ENCODE results near the gene ZBED2.
"Not testable (repeated sequence)": the region's sequence is repeated elsewhere in the genome, so short reads cannot be mapped to it uniquely, and the experiment has no call there.

The ZBED2 gene

GRCh38 chr3:111570404-111571030 is 24.6 kb downstream of the ZBED2 start:
- DNase-seq = no peak

GRCh38 chr3:111568911-111569310 is 26.2 kb downstream of the ZBED2 start:
- DNase-seq = no peak

GRCh38 chr3:111568355-111568754 is 26.8 kb downstream of the ZBED2 start:
- DNase-seq = no peak

- DNase-seq = no peak
These were observed 28.3 kb downstream of the ZBED2 start for GRCh38 chr3:111566844-111567243.

- not testable (repeated sequence) for DNase-seq
These were observed 33.2 kb downstream of the ZBED2 start for GRCh38 chr3:111561902-111562301.

- DNase-seq = no peak
These were observed 46.4 kb downstream of the ZBED2 start for GRCh38 chr3:111548756-111549155.

- no peak for DNase-seq
These were observed 47.1 kb downstream of the ZBED2 start for GRCh38 chr3:111548092-111548491.

GRCh38 chr3:111547631-111548030 is 47.5 kb downstream of the ZBED2 start:
- no peak for DNase-seq

- DNase-seq = no peak
These were observed 49.8 kb downstream of the ZBED2 start for GRCh38 chr3:111545349-111545748.

All from retina (tissue), 1 donor.